IPS DF 4.7 (cell line): ENCODE results near the gene MCMBP.
"Not testable (repeated sequence)": the region's sequence is repeated elsewhere in the genome, so short reads cannot be mapped to it uniquely, and the experiment has no call there.

Experiments used
- DNase-seq: peaks from one replicate; pipeline ENCODE4 v3.0.0-alpha.2; 2013; ENCODE audit warnings: low spot score; ENCODE audit errors: extremely low read depth

MCMBP gene

GRCh38 chr10:119830851-119831250 lies 41.8 kb downstream of the MCMBP start:
- no peak for DNase-seq

GRCh38 chr10:119829429-119829828 lies 43.2 kb downstream of the MCMBP start:
- no peak for DNase-seq

GRCh38 chr10:119827430-119827829 lies 45.2 kb downstream of the MCMBP start:
- DNase-seq: no peak

GRCh38 chr10:119826771-119827170 lies 45.9 kb downstream of the MCMBP start:
- DNase-seq: no peak

- no peak for DNase-seq
Measured at GRCh38 chr10:119824299-119824698, 48.3 kb downstream of the MCMBP start.

GRCh38 chr10:119821182-119821581 lies 51.5 kb downstream of the MCMBP start:
- DNase-seq: no peak

- no peak for DNase-seq
Measured at GRCh38 chr10:119818889-119819270, 53.8 kb downstream of the MCMBP start.

GRCh38 chr10:119817991-119818888 lies 54.4 kb downstream of the MCMBP start:
- DNase-seq: peak; percentile 46

GRCh38 chr10:119815671-119816070 lies 57.0 kb downstream of the MCMBP start:
- no peak for DNase-seq

- DNase-seq: no peak
Measured at GRCh38 chr10:119812684-119813083, 60.0 kb downstream of the MCMBP start.

GRCh38 chr10:119811122-119811521 lies 61.5 kb downstream of the MCMBP start:
- no peak for DNase-seq

GRCh38 chr10:119807960-119808697 lies 64.5 kb downstream of the MCMBP start:
- no peak for DNase-seq

GRCh38 chr10:119806334-119807130 lies 66.1 kb downstream of the MCMBP start:
- no peak for DNase-seq

- no peak for DNase-seq
Measured at GRCh38 chr10:119805702-119806230, 66.9 kb downstream of the MCMBP start.

GRCh38 chr10:119803264-119803663 lies 69.4 kb downstream of the MCMBP start:
- no peak for DNase-seq

GRCh38 chr10:119801998-119802538 lies 70.6 kb downstream of the MCMBP start:
- no peak for DNase-seq

- no peak for DNase-seq
Measured at GRCh38 chr10:119801176-119801575, 71.5 kb downstream of the MCMBP start.

GRCh38 chr10:119796039-119796438 lies 76.6 kb downstream of the MCMBP start:
- DNase-seq: no peak

- not testable (repeated sequence) for DNase-seq
Measured at GRCh38 chr10:119795101-119795500, 77.5 kb downstream of the MCMBP start.

GRCh38 chr10:119786117-119786769 lies 86.4 kb downstream of the MCMBP start:
- peak; percentile 51 for DNase-seq
